GM19099 (cell line): Measurements from ENCODE around the gene PSENEN.

Experiments used
- POLR2A ChIP-seq: IDR thresholded peaks from 3 replicates; pipeline ENCODE4 v1.6.1; 2011; ENCODE audit warnings: low read depth; ENCODE audit not compliant: insufficient read length; ENCODE audit errors: extremely low read depth

Gene PSENEN

GRCh38 chr19:35759697-35760096 is 14.2 kb downstream of the PSENEN start:
- TF ChIP-seq POLR2A: no peak

- TF ChIP-seq POLR2A: no peak
Measured at GRCh38 chr19:35760711-35761349, 15.4 kb downstream of the PSENEN start.

- no peak for TF ChIP-seq POLR2A
Measured at GRCh38 chr19:35764432-35765315, 19.2 kb downstream of the PSENEN start.

- no peak for TF ChIP-seq POLR2A
Measured at GRCh38 chr19:35766571-35767104, 21.2 kb downstream of the PSENEN start.

- TF ChIP-seq POLR2A: no peak
Measured at GRCh38 chr19:35767288-35768081, 22.0 kb downstream of the PSENEN start.

- no peak for TF ChIP-seq POLR2A
Measured at GRCh38 chr19:35768082-35768421, 22.6 kb downstream of the PSENEN start.

- TF ChIP-seq POLR2A: no peak
Measured at GRCh38 chr19:35773020-35773806, 27.8 kb downstream of the PSENEN start.

- TF ChIP-seq POLR2A: no peak
Measured at GRCh38 chr19:35774274-35775045, 29.0 kb downstream of the PSENEN start.

GRCh38 chr19:35775046-35775297 is 29.5 kb downstream of the PSENEN start:
- TF ChIP-seq POLR2A: no peak

GRCh38 chr19:35775298-35776101 is 30.0 kb downstream of the PSENEN start, which contains the start of gene ARHGAP33:
ARHGAP33 (plus strand) TSS chr19:35775564; CDS start chr19:35775659, 95 bp downstream.
- peak; percentile 67 for TF ChIP-seq POLR2A

- TF ChIP-seq POLR2A: no peak
Measured at GRCh38 chr19:35776102-35776788, 30.8 kb downstream of the PSENEN start.

GRCh38 chr19:35777086-35777841 is 31.8 kb downstream of the PSENEN start:
- no peak for TF ChIP-seq POLR2A
